BE2C (cell line): Measurements from ENCODE around the gene RARRES1.

Experiments used
- DNase-seq: peaks from one replicate; pipeline ENCODE4 v3.0.0-alpha.2; 2020
- H3K27me3 ChIP-seq: fragments of 250-450 bp; sonication (Bioruptor Pico); 2 replicates; pipeline ENCODE4 v1.5.1; 2020; ENCODE audit warnings: mild to moderate bottlenecking
- H3K36me3 ChIP-seq: fragments of 250-450 bp; sonication (Bioruptor Pico); 2 replicates; pipeline ENCODE4 v1.5.1; 2020; ENCODE audit warnings: mild to moderate bottlenecking
- H3K4me1 ChIP-seq: fragments of 250-450 bp; sonication (Bioruptor Pico); 2 replicates; pipeline ENCODE4 v1.5.1; 2020
- H3K4me3 ChIP-seq: 2 replicates; pipeline ENCODE4 v1.5.1; 2011; ENCODE audit warnings: low read depth, low read length
- H3K9me3 ChIP-seq: fragments of 250-450 bp; sonication (Bioruptor Pico); 2 replicates; pipeline ENCODE4 v1.5.1; 2020
- CTCF ChIP-seq: IDR thresholded peaks from 2 replicates; pipeline ENCODE4 v1.5.1; 2012; ENCODE audit warnings: mild to moderate bottlenecking, low read depth, low read length

RARRES1 gene

GRCh38 chr3:158761350-158761749 is 29.1 kb upstream of the RARRES1 start:
- Histone ChIP-seq H3K4me3 (no peak overlapping the region), H3K4me1 (no peaks in the 10 kb centered on the region), H3K36me3 (no peaks in the 10 kb centered on the region), H3K27me3 (no peaks in the 10 kb centered on the region), H3K9me3 (no peaks in the 10 kb centered on the region)
- DNase-seq = no peak
- TF ChIP-seq CTCF = no peak

GRCh38 chr3:158755421-158755820 is 23.2 kb upstream of the RARRES1 start:
- no peaks in the 10 kb centered on the region for H3K36me3 ChIP-seq
- no peak overlapping the region for H3K4me3 ChIP-seq
- no peak for DNase-seq
- no peaks in the 10 kb centered on the region for H3K4me1 ChIP-seq
- H3K27me3 ChIP-seq = no peaks in the 10 kb centered on the region
- no peak for TF ChIP-seq CTCF
- H3K9me3 ChIP-seq = no peaks in the 10 kb centered on the region

GRCh38 chr3:158753854-158754253 is 21.6 kb upstream of the RARRES1 start:
- TF ChIP-seq CTCF = no peak
- Histone ChIP-seq H3K4me3 (no peak overlapping the region), H3K9me3 (no peaks in the 10 kb centered on the region), H3K4me1 (peaks cover under 1% of the 10 kb centered on the region), H3K36me3 (no peaks in the 10 kb centered on the region), H3K27me3 (no peaks in the 10 kb centered on the region)
- no peak for DNase-seq

GRCh38 chr3:158751316-158751715 is 19.1 kb upstream of the RARRES1 start:
- Histone ChIP-seq H3K4me3 (no peak overlapping the region), H3K27me3 (no peaks in the 10 kb centered on the region)

GRCh38 chr3:158750016-158750415 is 17.8 kb upstream of the RARRES1 start:
- H3K27me3 ChIP-seq = no peaks in the 10 kb centered on the region
- TF ChIP-seq CTCF = no peak
- no peaks in the 10 kb centered on the region for H3K9me3 ChIP-seq
- H3K4me3 ChIP-seq = no peak overlapping the region
- H3K36me3 ChIP-seq = no peaks in the 10 kb centered on the region
- DNase-seq = no peak
- peaks cover 21% of the 10 kb centered on the region for H3K4me1 ChIP-seq

More at GRCh38 chr3:158751316-158751715, 19.1 kb upstream of the RARRES1 start:
- Histone ChIP-seq H3K36me3 (no peaks in the 10 kb centered on the region), H3K4me1 (peaks cover 21% of the 10 kb centered on the region), H3K9me3 (no peaks in the 10 kb centered on the region)
- no peak for TF ChIP-seq CTCF
- DNase-seq = no peak

- Histone ChIP-seq H3K4me3 (no peak overlapping the region), H3K36me3 (no peaks in the 10 kb centered on the region), H3K27me3 (no peaks in the 10 kb centered on the region), H3K4me1 (peaks cover 21% of the 10 kb centered on the region), H3K9me3 (no peaks in the 10 kb centered on the region)
- no peak for TF ChIP-seq CTCF
- DNase-seq = no peak
Observed at GRCh38 chr3:158749526-158749925, 17.3 kb upstream of the RARRES1 start.
